CD4-positive, alpha-beta T cell treated with Interferon alpha-2 for 1 hour (primary cell): ENCODE measurements around the gene RNU1-3.
A peak's percentile ranks its signal among the peaks of the same experiment; 100 is the strongest.
"Not testable (repeated sequence)": the region's sequence is repeated elsewhere in the genome, so short reads cannot be mapped to it uniquely, and the experiment has no call there.

Experiments used
- DNase-seq, 2 donors: peaks; one replicate each; pipeline ENCODE4 v3.0.0-alpha.2; 2020 to 2022

RNU1-3 gene

DNA sequence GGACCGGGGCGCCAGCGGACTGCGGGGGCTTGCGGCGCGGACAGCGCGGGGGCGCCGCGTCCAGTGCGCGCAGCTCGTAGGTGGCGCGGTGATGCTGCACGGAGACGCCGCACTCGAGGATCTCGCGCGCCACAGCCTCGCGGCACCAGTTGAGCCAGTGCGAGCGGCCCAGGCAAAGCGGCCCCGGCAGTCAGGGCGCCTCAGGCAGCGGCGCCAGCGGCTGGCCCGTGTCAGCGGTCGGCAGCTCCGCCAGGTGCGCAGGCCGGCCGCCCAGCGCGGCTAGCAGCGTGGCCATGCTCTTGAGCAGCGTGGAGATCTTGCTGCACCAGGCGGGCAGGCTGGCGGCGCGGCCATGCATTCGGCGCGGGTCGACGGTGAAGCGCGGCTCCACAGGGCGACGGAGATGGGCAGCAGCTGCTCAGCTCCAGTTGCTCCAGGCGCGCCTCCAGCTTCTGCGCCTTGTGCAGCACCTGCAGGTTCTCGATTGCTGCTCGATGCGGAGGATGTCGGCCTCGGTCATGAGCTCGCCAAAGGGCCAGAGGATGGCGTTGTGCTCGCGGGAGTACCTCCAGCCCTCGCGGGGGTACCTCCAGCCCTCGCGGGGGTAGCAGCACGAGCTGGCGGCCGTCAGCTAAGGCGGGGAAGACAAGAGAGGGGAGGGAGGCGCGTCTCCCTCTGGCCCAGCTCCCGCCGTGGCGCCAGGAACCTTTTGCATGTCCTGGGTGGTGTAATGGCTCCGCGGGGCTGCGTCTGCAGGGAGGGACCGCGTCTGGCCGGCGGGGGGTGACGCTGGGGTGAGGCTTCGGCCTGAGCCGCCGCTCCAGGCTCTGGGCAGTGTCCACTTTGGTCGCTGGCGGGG is 26.9 kb upstream of the RNU1-3 start:
- not testable (repeated sequence) for DNase-seq

DNA sequence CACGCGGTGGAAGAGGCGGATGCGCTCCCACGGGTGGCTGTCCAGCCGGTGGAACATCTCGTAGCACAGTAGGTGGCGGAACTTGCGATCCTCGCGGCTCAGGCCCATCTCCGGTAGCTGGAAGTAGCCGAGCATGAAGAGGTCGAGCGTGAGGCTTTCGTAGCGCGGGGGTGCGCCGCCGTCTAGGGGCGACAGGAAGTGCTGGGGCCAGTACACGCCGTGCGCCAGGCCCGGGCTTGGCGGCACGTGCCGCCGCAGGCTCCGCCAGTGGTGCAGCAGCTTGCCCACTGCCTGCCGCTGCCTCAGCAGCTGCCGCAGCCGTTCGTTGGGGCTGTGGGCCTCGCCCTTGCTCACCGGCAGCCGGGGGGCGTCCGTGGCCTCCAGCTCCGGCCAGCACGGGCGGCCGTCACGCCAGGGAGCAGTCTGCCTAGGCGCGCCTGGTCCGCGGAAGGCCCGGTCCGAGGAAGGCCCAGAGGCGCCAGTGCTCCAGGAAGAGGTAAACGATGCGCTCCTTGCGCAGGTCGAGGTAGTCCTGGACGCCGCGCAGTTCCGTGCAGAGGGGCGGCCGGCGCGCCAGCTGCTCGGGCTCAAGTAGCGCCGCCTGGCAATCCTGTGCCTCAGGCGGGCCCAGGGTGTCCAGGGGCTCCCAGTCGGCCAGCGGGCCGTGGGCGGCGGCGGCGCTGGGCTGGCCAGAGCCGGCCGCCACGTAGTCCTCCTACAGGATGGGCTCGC is 26.1 kb upstream of the RNU1-3 start:
- not testable (repeated sequence) for DNase-seq

DNA sequence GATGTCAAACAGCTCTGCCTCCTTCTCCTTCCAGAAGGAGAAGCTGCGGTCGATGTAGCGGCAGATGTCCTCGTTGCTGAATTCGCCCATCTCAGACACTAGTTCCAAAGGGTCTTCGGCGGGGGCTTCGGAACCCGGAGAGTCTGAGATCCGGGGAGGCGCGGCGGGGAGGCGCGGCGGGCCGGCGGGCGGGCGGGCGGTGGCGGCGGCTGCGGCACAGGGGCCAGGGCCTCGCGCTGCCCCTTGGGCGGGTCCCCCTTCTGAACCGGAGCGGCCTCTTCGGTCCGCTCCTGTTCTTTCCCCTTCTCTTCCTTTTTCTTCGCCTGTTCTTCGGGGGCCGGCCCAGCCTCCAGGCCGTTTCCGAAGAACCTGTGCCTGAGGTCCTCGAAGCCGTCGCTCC is 25.5 kb upstream of the RNU1-3 start:
- not testable (repeated sequence) for DNase-seq

DNA sequence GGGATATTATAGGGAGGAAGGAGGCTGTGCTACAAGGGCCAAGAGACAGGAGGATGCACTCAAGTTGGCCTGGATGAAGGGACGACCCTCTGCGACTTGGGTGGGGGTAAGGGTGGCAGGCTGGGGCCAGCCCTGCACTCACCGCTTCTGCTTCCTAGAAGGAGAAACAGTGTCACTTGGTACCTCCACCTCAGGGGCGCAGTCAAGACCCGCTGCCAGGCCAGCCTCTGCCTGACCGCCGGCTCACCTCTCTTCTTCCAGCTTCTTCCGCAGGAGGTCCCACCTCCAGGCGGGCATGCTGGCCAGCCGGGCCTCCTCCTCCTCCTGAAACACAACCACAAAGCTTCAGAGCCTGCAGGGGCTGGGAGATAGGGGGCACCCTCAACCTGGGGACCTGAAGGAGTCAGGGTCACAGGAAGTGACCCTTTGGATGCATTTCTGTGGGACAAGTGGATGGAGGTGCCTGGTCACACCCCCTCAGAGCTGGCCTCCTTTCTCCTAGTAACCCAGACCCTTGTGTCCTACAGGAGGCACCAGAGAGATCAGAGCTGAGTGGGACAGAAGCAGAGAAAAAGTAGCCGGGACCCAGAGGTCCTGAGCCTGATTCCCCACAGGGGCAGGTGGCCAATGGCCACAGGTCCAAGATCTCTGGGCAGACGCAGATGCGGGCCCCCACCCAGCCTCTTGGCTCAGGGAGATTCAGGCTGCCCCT is 24.4 kb upstream of the RNU1-3 start:
- not testable (repeated sequence) for DNase-seq

DNA sequence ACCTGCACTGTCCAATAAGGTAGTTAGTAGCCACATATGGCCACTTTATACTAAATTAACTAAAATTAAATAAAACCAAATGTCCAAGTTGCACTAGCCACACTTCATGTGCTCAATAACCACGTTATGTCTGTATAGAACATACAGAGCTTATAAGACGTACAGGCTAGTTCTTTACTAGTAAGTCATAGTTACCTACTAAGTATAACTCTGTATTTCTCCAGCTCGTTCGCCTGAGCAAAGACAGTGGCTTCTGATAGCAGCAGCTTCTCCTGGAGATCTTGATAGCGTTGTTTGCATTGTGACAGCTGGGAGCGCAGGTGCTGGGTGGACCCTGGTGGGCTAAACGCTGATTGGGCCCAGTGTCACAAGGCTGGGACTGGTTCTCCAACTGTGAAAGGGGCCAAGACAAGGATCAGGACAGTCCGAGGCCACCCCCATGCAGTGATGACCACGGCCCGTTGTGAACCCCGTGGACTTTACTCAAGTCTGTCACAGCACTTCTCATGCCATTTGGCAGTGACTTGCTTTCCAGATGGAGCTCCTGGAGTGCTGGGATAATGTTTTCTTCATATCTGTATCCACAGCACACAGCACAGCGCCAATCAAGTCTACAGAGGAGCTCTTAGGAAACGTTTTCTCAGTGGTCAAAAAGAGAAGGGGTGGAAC is 20.5 kb upstream of the RNU1-3 start:
- DNase-seq, result not testable (repeated sequence)

DNA sequence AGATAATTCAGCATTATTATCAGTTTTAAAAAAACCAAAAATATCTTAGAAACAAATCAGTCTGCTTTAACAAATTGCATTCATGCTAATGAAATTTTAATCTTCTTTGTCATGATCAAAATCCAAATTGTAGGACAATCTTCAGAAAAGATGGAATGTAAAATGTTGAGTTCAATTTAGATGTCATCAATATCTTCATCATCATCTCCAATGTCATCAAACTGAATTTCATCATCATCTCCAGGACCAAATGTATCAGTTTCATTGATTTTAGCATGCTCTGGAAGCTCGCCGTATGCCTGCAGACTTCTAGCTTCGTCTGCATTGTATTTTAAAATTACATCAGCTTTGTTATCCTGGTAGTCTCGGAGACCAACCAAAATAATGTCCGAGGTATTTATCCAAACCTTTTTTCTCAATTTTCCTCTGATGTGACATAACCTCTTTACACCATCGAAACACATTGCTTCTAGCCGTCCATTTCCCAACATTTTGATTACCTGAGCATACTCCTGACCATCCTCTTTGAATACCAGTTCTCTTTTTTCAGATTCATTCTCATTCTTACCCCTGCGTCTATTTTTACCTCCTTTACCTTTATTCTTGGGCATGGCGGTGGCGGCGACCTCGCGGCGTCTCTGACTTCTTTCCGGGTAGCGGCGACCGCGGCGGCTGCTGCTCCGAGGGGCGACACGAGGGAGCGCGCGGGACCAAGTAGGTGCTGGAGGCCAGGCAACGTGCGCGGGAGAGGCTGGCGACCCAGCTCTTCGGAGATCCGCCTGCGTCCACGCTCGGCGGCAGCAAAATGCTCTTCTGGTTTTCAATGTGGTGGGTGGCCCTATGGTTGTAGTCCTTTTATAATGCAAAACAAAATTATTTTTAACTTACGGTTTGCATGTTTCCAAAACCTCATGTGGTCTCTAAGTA is 19.0 kb upstream of the RNU1-3 start:
- DNase-seq, result not testable (repeated sequence)

DNA sequence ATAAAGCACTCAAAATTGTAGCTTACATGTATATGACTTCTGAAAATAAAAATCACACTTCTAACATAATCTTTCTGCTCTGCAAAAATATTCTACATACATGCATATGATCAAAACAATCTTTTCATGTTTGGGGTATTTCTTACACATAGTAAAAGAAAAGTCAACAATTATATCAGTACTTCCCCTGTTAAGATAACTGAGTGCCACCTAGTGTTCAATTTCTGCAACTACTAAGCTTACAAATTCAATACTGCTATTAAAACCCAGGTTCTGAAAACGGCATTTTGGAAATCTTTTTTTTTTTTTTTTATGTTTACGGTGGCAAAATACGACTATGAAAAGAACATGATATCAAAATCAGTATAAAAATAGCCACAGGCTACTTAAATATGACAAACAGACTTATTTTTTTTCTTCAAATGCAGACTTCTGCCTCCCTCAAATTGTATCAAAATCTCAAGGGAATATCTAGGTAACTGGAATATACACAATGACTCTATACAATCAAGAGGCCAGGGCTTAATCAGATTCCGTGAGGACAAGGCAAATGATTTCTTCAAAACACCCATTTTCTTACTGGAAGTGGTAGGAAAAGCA is 18.1 kb upstream of the RNU1-3 start:
- peak in 1 of 2 donors; percentile 52 for DNase-seq

DNA sequence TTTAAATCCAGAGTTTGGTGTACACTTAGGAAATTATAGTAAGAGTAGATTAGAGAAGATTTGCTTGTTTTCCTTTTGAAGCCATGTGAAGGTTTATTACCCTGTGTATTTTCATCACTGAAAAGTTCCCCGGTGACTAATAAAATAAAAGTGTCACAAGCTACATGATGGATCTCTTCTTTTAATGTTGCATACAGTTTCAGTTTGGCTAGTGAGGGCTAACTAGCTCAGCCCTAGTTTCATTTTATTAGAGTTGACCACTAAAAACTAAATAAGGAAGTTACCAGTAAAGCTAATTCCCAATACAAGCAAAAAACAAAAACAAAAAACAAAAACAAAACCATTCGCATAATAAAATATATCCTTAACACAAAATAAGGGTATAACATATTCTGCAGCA is 17.4 kb upstream of the RNU1-3 start:
- not testable (repeated sequence) for DNase-seq

DNA sequence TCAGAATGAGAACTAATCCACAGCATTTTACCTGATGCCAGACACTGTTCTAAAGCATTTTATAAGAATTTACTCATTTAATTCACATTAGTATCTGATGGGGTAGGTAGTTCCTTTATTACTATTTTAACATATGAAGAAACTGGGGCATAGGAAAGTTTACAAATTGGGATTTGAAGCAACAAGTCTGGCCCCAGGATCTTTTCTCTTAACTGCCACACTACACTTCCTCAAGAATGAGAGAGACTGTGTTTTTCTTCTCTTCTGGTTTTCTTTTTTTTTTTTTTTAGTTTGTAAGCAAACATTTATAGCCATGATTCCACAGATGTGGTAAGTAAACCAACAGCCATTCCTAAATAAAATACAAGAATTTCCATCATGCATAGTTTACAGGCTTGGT is 16.1 kb upstream of the RNU1-3 start:
- DNase-seq, result not testable (repeated sequence)

DNA sequence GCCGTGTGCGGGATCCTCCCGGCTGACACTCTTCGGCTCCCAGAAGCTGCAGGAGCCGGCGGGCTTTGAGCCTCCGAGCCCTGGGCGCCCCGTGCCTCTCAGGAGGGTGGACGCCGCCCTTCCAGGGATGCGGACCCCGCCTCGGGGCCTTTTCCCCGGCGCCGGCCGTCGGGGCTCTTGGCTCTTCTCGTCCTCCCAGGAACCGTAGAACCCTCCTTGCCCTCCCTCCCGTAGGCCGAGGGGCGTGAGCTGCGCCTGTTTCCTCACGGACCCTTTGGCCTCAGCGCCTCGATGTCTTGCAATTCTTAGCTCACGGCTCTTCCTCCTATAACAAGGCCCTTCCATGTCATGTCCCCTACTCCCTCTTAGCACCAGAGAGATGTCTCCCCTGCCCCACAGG is 13.6 kb upstream of the RNU1-3 start:
- not testable (repeated sequence) for DNase-seq

DNA sequence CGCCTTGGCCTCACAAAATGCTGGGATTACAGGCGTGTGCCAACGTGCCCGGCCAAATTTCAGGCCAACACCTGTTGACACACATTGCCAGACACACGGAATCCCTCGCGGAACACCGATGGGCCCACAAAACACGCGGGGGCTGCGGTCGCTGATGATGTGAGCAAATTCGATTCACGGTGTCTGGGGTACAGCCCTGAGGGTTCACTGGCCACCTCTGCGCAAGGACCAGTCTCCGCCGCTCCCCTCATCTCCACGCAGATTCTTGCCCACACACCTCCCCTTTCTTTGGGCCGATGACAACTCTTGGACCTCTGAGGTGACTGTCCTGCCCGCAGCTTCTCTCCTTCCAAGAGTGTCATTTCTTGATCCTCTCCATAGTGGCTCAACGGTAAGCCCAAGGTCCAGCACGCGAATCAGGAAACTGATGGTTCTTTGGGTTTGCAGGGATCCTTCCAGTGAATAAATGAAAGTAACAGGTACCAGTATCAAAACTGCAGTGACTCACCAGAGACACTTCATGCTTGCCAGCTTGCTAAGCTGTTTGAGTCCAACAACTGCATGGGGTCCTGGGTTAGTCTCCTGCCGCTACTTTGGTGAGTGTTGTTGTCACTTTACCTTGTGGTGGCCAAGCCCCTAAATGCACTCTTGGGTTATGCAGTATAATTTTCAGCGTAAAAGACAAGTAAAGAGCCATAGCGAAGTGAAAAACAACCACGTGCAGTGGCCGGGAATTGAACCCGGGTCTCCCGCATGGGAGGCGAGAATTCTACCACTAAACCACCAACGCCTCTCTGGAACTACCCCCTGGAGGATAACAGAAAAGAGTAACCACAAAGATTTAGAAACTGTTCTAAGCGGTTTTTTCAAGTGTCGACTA is 11.0 kb upstream of the RNU1-3 start:
- peak; percentile 34 to 67 for DNase-seq

DNA sequence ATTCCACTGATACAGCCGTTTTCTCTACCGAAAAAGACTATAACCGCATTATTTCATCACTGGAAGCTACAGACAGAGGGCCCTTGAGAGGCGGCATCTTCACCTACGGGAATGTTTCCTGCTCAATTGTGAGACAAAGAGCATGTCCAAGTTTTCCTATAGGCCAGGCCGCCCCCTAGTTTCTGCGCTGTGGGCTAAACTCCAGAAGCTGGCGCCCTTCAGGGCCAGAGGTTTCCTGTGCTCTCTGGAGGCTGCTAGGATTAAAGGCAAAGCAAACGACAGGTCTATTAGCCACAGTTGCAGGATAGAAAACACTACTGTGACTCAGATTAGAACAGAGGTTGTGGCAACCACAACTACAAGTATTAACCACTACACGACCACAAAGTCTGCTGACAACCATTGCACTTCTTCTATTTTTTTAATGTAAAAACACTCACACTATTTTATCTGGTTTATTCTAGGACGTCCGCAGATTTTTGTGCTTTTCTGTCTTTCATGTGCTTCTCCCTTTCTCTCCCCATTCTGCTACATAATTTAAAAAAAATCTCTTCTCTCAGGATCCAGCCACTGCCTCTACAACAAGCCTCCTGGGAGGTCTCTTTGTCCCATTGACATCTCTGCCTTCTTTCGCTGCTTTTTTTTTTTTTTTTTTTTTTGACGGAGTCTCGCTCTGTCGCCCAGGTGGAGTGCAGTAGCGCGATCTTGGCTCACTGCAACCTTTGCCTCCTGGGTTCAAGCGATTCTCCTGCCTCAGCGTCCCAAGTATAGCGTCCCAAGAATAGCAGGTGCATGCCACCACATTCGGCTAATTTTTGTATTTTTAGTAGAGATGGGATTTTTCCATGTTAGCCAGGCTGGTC is 10.1 kb upstream of the RNU1-3 start:
- peak in 1 of 2 donors; percentile 50 for DNase-seq

DNA sequence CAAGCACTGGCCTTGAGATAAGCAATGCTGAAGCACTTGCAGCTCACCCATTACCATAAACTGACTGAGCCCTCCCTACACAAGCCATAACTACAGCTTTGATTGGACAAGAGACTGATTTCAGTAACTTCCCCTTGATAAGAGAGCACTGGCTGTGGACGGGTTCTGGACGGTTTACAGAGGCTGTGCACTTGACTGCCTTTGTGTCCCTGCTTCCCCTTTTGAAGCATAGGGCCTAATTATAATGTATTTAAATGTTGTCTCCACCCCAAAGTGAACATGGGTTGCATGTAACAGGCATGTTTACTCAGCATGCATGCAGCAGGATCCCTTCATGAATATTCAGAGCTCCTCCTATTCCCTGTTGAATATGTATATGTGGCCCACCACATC is 8.4 kb upstream of the RNU1-3 start:
- DNase-seq, result not testable (repeated sequence)

DNA sequence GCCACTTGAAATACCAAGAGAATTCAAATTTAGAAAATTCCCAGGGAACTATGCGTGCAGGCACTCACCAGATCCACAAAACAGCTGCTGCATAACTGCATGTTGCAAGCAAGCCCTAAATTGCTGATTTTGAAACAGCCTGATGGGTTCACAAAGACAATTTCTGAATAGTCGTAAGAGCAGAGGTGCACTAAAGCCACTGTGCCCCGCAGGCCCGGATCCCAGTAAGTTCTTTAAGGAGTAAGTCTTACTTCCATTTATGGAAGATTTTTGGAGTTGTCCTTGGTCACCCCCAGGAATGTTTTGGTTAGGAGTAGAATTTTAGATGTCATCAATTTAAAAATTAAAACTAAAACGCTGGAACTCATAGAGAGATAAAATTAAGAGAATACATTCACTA is 7.2 kb upstream of the RNU1-3 start:
- DNase-seq, result not testable (repeated sequence)

DNA sequence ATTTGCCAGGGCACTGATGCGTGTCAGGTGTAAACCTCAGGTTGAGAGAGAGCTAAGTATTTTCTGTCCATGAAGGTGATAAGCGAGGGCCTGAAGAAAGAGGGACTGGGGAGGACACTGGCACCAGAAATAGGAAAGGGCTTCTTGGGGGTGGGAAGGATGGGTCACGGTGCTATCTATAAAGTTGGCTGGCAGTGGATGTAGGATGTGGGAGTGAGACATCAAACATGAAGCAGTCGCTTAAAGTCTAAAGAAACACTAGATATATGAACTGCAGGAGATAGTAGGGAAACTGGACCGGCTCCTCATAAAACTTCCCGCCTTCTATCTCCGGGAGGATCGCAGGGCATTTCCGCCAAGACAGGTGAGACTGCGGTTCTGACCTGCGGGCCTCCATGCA is 912 bp downstream of the RNU1-3 start:
- DNase-seq, result not testable (repeated sequence)

DNA sequence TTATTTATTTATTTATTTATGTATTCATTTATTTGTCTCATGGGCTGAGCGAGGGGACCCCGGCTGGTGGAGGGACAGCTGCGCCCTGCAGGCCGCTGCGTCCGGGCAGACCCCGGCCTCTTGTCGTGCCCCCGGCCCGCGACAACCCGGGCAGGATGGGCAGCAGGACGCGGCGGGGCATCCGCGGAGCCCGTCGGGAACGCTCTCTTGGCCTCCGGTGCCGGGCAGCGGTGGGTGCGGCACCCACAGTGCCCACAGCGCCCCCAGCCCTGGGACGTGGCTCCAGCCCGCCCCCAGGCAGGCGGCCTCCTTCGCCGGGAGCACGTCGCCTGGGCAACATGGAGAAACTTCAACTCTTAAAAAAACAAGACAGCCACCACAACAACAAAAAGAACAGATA is 8.5 kb downstream of the RNU1-3 start:
- not testable (repeated sequence) for DNase-seq

DNA sequence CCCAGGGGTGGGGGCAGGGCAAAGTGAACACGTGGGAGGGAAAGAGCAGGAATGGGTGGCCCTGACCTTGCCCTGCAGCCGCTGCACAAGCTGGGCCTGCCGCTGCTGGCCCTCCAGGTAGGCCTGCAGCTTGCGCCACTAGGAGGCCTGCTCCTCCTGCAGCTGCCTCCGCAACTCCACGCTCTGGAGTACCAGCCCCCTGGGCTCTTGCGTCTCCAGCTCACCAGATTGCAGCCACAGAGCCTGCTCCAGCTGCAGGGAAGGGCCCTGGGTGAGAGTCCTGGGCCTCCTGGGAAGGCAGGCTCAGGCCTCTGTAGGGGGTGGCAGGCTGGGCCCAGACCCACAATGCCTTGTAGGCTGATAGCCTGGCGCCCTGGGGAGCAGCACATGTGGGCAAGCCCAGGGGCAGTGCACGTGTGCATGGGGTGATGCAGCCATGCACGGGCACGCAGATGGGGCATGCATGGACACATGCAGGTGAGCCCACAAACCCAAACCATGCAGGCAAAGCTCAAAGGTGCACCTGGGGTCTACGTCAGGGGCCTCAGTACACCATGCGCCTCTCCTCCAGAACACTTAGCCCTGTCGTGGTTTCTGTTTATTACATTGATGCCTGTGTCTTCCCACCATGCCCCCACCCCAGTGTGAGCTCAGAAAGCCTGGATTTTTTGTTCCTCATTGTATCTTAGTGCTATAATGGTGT is 9.6 kb downstream of the RNU1-3 start:
- DNase-seq, result not testable (repeated sequence)

DNA sequence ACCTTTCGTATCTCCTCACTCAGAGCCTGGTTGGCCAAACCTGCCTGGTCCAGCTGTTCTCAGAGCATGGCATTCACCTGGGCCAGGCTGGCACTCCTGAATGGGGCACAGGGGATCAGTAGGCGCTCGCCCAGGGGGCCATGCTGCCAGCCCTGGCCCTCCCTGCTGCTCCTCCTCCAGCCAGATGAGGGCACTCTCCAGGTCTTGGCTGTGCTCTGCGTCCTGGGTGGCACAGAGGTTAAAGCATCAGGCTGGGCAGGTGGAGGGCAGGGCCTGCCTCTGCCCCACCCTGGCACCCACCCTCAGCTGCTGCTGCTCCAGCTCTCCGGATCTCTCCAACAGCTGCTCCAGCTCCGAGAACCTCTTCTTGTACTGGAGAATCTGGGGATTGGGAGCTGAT is 10.2 kb downstream of the RNU1-3 start:
- DNase-seq, result not testable (repeated sequence)
